Measurements from ENCODE around the gene SEPTIN11. TPM values are rescaled to one million over a fixed set of nuclear protein-coding genes. Genes with fewer than 3 reads are reported as not detected.

The SEPTIN11 gene
- total RNA-seq, 4 donors from 2014 or later, result 74.1 to 144 (median 86.9) TPM

- intact Hi-C loops (cut with DNase I), result no loop called here
- no peak for TF ChIP-seq POLR2AphosphoS5 (IDR thresholded peaks at IDR 0.05)
- no peak for TF ChIP-seq EP300 (IDR thresholded peaks at IDR 0.05)
- TF ChIP-seq POLR2A (IDR thresholded peaks at IDR 0.05; ENCODE audit: low read depth), result no peak
- TF ChIP-seq, protein P1, sequence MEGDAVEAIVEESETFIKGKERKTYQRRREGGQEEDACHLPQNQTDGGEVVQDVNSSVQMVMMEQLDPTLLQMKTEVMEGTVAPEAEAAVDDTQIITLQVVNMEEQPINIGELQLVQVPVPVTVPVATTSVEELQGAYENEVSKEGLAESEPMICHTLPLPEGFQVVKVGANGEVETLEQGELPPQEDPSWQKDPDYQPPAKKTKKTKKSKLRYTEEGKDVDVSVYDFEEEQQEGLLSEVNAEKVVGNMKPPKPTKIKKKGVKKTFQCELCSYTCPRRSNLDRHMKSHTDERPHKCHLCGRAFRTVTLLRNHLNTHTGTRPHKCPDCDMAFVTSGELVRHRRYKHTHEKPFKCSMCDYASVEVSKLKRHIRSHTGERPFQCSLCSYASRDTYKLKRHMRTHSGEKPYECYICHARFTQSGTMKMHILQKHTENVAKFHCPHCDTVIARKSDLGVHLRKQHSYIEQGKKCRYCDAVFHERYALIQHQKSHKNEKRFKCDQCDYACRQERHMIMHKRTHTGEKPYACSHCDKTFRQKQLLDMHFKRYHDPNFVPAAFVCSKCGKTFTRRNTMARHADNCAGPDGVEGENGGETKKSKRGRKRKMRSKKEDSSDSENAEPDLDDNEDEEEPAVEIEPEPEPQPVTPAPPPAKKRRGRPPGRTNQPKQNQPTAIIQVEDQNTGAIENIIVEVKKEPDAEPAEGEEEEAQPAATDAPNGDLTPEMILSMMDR (IDR thresholded peaks at IDR 0.05), result no peak
- no peak for DNase-seq (ENCODE audit: extremely low spot score)
- Histone ChIP-seq H3K4me1 (no peaks in the 10 kb centered on the region), H3K27ac (replicated peaks in 1 of 4) (no peak overlapping the region), H3K9me3 (no peaks in the 10 kb centered on the region), H3K4me3 (no peak overlapping the region), H3K36me3 (no peaks in the 10 kb centered on the region), H3K27me3 (no peaks in the 10 kb centered on the region)
Observed at GRCh38 chr4:76920715-76921114, 28.8 kb upstream of the SEPTIN11 start.

DNA sequence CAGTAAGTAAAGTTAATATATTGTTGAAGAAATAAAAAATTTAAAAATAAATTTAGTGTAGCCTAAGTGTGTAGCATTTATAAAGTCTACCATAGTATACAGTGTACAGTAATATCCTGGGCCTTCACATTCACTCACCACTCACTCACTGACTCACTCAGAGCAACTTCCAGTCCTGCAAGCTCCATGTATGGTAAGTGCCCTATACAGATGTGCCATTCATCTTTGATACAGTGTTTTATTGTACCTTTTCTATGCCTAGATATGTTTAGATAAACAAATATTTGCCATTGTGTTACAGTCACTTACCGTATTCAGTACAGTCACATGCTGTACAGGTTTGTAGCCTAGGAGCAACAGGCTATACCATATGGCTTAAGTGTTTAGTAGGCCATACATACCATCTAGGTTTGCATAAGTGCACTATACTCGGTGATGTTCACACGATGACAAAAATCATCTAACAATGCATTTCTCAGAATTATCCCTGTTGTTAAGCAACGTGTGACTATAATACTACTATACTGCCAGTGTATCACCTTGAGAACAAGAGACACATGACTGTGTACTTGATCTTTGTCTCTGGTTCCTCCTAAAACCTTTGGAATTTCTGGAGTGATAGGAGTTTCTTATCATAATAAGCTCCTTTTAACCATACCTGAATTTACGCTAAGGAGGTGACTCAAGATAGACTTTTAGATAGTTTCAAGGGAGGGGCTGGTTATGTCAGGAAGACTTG lies 25.8 kb upstream of the SEPTIN11 start:
- no peak overlapping the region for H3K27ac ChIP-seq (replicated peaks in 1 of 4)

GRCh38 chr4:76926841-76927240 lies 22.7 kb upstream of the SEPTIN11 start:
- intact Hi-C loops (cut with DNase I), result no loop called here
- WGBS, result 95% methylated on average over 5 of the region's 6 CpGs
- Histone ChIP-seq H3K4me3 (no peak overlapping the region), H3K4me1 (no peaks in the 10 kb centered on the region), H3K36me3 (no peaks in the 10 kb centered on the region), H3K27ac (replicated peaks in 1 of 4) (no peak overlapping the region), H3K27me3 (no peaks in the 10 kb centered on the region), H3K9me3 (no peaks in the 10 kb centered on the region)
- DNase-seq (ENCODE audit: extremely low spot score), result no peak
- no peak for TF ChIP-seq POLR2A (IDR thresholded peaks at IDR 0.05; ENCODE audit: low read depth)
- no peak for TF ChIP-seq POLR2AphosphoS5 (IDR thresholded peaks at IDR 0.05)
- no peak for TF ChIP-seq EP300 (IDR thresholded peaks at IDR 0.05)
- TF ChIP-seq, protein P1 (IDR thresholded peaks at IDR 0.05), result no peak

More for the DNA sequence above, 25.8 kb upstream of the SEPTIN11 start:
- Histone ChIP-seq H3K27me3 (no peaks in the 10 kb centered on the region), H3K36me3 (no peaks in the 10 kb centered on the region), H3K4me1 (no peaks in the 10 kb centered on the region), H3K9me3 (no peaks in the 10 kb centered on the region), H3K4me3 (no peak overlapping the region)
- 86% methylated on average over 5 of the region's 5 CpGs for WGBS
- TF ChIP-seq POLR2A (IDR thresholded peaks at IDR 0.05; ENCODE audit: low read depth) (no peak), EP300 (IDR thresholded peaks at IDR 0.05) (no peak), POLR2AphosphoS5 (IDR thresholded peaks at IDR 0.05) (no peak)
- TF ChIP-seq, protein P1 (IDR thresholded peaks at IDR 0.05), result no peak
- no peak for DNase-seq (ENCODE audit: extremely low spot score)
- intact Hi-C loops (cut with DNase I), result no loop called here

GRCh38 chr4:76930685-76931084 lies 18.9 kb upstream of the SEPTIN11 start:
- DNase-seq (ENCODE audit: extremely low spot score), result no peak
- Histone ChIP-seq H3K27ac (replicated peaks in 1 of 4) (no peak overlapping the region), H3K4me3 (no peak overlapping the region), H3K36me3 (no peaks in the 10 kb centered on the region), H3K4me1 (no peaks in the 10 kb centered on the region), H3K9me3 (no peaks in the 10 kb centered on the region), H3K27me3 (no peaks in the 10 kb centered on the region)
- intact Hi-C loops (cut with DNase I), result no loop called here
- WGBS, result 85% methylated on average over 2 of the region's 2 CpGs
- TF ChIP-seq, protein P1 (IDR thresholded peaks at IDR 0.05), result no peak
- TF ChIP-seq EP300 (IDR thresholded peaks at IDR 0.05) (no peak), POLR2A (IDR thresholded peaks at IDR 0.05; ENCODE audit: low read depth) (no peak), POLR2AphosphoS5 (IDR thresholded peaks at IDR 0.05) (no peak)

- TF ChIP-seq EP300 (IDR thresholded peaks at IDR 0.05) (no peak), POLR2A (IDR thresholded peaks at IDR 0.05; ENCODE audit: low read depth) (no peak), POLR2AphosphoS5 (IDR thresholded peaks at IDR 0.05) (no peak)
- TF ChIP-seq, protein P1 (IDR thresholded peaks at IDR 0.05), result no peak
- DNase-seq (ENCODE audit: extremely low spot score), result no peak
- intact Hi-C loops (cut with DNase I), result no loop called here
Observed at GRCh38 chr4:76931087-76931486, 18.5 kb upstream of the SEPTIN11 start.

More at GRCh38 chr4:76931087-76931486, 18.5 kb upstream of the SEPTIN11 start:
- Histone ChIP-seq H3K27me3 (no peaks in the 10 kb centered on the region), H3K4me1 (no peaks in the 10 kb centered on the region), H3K4me3 (no peak overlapping the region), H3K9me3 (no peaks in the 10 kb centered on the region), H3K36me3 (no peaks in the 10 kb centered on the region), H3K27ac (replicated peaks in 1 of 4) (no peak overlapping the region)
